Hematopoietic multipotent progenitor cell treated with erythropoietin and hydrocortisone succinate and interleukin-3 and kit ligand, for 4 days (in vitro differentiated cells): ENCODE data around the gene CD81.
"Not testable (repeated sequence)": the region's sequence is repeated elsewhere in the genome, so short reads cannot be mapped to it uniquely, and the experiment has no call there.

Experiments used
- DNase-seq: peaks from one replicate; pipeline ENCODE4 v3.0.0-alpha.2; 2015

CD81 gene

DNA sequence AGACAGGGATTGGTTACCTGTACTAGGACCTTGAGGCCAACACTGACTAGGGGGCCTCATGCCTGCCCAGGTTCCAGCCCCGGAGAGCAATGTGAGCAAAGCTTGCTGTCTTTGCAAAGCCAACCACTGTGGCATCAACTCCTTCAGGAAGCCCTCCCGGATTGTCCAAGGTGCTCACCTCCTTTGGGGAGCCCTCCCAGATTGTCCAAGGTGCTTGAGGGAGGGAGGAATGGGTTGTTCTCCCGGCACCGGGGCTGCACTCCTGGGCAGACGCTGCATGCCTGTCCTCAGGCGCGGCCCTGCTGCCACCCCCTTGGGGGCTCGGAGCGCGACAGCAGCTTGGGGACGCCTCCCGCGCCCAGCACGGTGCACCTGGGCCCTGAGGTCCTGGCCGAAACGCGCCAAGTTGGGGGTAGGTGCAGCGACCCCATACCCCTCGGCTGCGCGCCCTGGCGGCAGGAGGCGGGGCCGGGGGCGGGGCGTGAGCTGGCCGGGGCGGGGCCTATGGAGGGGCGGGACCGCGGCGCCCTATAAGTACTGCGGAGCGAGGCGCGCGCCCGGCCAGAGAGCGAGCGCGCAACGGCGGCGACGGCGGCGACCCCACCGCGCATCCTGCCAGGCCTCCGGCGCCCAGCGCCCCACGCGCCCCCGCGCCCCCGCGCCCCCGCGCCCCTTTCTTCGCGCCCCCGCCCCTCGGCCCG, at the start of gene CD81:
CD81 (plus strand) TSS at position 560 of the 701 bp plus-strand sequence. CDS start 240 bp downstream, outside the sequence.
- DNase-seq, result peak; percentile 63

GRCh38 chr11:2328021-2328420, 49.1 kb upstream of the CD81 start:
- no peak for DNase-seq

DNA sequence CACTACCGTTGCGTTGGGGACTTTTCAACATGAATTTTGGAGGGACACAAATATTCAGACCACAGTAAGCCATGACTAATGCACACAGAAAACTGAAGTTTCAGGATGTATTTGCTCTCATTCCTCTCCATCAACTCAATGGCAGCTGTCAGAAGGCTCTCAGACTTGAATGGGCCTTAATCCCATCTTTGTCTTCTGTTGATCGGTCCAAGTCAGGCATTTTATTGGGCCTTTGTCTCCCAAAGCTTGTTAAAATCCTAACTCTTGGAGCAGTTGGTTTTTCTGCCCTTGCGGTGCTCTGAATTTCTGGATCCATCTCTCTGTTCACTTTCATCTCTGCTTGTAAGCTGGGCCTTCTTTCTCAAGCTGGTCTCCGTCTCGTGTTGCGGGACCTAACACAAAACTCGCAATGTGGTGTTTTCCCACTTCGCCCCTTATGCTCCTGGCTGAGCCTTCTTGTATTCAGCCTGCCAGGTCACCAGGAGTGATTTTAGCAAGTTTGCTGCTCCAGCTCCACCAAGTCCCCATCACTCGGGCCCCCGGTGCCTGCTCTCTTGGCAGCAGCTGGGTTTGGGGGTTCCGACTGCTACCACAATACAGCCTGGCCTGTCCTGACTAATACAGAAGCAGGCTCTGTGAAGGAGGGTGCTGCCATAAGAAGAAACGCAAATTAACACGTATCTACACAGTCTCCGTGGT, 48.3 kb upstream of the CD81 start:
- DNase-seq, result no peak

GRCh38 chr11:2329551-2329950, 47.6 kb upstream of the CD81 start:
- no peak for DNase-seq

DNA sequence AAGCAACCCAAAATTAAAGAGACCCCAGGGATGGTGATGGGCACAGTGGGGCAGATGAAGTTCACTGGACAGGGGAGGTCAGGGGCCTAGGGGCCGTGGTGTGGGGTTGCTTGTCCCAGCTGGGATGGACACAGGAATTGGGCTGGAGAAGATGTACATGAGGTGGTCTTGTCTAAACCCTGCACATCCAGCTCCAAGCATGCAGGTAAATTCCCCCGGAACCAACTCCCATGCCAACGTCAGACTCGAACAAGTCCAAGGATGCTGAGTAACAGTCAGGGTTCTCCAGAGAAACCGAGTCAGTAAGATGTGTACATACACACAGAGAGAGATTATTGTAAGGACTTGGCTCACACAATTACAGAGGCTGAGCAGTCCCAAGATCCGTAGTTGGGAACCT, 46.4 kb upstream of the CD81 start:
- no peak for DNase-seq

- DNase-seq, result no peak
These were observed 45.7 kb upstream of the CD81 start for GRCh38 chr11:2331404-2331803.

DNA sequence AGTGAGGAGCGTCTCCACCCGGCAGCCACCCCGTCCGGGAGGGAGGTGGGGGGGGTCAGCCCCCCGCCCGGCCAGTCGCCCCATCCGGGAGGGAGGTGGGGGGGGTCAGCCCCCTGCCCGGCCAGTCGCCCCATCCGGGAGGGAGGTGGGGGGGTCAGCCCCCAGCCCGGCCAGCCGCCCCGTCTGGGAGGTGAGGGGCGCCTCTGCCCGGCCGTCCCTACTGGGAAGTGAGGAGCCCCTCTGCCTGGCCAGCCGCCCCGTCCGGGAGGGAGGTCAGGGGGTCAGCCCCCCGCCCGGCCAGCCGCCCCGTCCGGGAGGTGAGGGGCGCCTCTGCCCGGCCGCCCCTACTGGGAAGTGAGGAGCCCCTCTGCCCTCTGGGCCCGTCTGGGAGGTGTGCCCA, 44.5 kb upstream of the CD81 start:
- DNase-seq, result not testable (repeated sequence)

DNA sequence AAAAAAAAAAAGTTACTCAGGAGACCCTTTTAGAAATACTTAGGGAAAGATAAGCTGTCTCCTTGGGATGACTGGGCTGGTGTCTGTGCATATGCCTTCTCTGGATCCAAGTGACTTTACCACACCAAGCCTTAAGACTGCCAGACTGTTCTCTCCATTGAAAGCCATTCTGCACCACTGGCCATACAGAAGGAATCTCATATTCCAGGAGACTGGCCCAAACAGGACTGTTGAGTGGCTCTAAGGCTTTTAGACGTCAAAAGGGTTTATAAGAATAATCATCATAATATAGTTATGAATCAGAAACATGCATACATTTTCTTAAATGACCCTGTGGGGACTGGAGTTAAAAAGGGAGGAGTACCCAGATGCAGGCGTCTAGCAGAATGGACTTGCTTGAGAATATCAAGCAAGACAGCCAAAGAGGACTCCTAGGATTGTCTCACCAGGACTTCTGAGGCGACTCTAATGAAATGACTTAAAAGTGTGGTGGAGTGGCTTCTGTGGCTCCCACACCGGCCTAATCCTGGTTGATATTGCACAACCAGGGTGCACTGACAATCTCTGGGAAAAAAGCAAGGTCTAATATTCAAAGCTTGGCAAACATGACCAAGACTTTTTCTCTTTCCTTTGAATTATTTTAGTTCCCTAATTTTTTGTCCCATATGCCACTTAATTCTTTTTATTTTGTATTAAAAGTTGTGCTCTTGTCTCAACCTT, 43.5 kb upstream of the CD81 start:
- not testable (repeated sequence) for DNase-seq

- not testable (repeated sequence) for DNase-seq
These were observed 41.8 kb upstream of the CD81 start for GRCh38 chr11:2335286-2335685.

GRCh38 chr11:2338760-2339159, 38.4 kb upstream of the CD81 start:
- peak; percentile 27 for DNase-seq

- no peak for DNase-seq
These were observed 34.6 kb upstream of the CD81 start for GRCh38 chr11:2342557-2342956.

GRCh38 chr11:2342981-2343380, 34.1 kb upstream of the CD81 start:
- DNase-seq, result no peak

DNA sequence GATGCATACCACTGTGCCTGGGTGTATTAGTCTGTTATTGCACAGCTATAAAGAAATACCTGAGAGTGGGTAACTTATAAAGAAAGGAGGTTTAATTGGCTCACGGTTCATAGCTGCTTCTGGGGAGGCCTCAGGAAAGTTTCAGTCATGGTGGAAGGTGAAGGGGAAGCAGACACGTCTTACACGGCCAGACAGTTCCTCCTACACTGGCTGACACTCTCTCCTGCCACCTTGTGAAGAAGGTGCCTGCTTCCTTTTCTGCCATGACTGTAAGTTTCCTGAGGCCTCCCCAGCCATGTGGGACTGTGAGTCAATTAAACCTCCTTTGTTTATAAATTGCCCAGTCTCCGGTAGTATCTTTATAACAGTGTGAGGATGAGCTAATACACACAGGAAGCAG, 33.6 kb upstream of the CD81 start:
- DNase-seq, result no peak

DNA sequence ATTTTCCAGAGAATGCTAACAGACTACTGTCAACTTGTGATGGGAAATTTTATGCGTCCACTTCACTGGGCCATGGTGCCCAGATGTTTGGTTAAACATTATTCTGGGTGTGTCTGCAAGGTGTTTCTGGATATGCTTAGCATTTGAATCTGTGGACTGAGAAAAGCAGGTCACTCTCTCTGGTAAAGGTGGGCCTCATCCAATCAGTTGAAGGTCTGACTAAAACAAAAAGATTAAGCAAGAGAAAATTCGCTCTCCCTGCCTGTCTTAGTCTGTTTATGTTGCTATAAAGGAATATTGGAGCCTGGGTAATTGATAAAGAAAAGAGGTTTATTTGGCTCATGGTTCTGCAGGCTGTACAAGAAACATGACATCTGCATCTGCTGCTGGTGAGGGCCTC, 32.1 kb upstream of the CD81 start:
- DNase-seq, result no peak

- no peak for DNase-seq
These were observed 31.1 kb upstream of the CD81 start for GRCh38 chr11:2346014-2346413.

DNA sequence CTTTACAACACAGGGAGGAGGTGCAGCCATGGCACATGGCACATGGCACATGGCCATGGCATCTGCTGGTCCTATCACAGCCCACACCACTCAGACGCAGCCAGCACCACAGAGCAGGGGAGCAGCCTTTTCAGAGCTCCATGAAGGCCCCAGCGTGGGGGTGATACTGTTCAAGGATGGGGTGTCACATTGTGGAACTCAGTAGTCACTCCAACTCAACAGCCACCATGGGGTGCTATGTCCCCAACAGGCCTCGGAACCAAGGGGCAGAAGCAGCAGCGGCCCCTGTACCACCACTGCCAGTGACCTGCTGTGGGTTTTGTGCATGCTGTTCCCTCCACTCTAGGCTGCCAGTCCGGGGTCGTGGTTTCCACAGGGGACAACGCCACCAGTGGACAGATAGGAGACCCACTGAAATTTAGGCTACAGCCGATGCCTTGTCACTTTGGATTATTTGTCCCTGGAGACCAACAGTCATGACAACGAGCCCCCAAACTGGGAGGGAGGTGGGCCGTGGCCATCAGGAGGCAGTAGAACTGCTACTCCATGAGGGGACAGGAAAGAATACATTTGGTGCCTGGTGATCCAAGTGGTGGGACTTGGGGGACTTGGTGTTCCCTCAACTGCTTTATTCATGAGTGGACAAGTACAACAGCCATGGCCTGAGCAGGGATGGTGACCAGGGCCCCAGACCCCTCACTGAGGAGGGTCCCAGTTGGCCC, 30.4 kb upstream of the CD81 start:
- no peak for DNase-seq

DNA sequence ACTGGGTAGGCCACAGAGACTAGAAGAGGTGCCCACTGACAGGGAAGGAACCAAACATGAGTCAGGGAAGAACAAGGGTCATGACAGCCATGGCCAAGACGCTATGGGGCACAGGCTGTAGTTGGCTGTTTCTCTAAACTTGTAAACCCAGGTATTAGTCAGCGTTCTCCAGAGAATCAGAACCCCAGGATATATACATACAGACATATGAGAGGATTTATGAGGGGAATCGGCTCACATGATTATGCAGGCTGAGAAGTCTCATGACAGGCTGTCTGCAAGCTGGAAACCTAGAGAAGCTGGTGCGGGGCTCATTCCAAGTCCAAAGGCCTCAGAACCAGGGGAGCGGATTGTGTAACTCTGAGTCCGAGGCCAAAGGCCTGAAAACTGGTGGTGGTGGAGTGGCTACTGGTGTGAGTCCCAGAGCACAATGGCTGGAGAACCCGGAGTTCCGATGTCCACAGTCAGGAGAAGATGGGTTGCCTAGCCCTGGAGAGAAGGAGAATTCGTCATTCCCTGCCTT, 29.7 kb upstream of the CD81 start:
- no peak for DNase-seq

DNA sequence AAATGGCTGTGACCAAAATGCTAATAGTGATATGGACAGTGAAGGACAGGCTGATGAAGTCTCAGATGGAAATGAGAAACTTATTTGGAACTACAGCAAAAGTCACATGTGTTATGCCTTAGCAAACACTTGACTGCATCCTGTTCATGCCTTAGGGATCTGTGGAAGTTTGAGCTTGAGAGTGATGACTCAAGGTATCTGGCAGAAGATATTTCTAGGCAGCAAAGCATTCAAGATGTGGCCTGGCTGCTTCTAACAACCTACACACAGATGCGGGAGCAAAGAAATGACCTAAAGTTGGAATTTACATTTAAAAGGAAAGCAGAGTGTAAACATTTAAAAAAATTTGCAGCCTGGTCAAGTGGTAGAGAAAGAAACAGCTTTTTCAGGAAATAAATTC, 28.1 kb upstream of the CD81 start:
- DNase-seq, result no peak

DNA sequence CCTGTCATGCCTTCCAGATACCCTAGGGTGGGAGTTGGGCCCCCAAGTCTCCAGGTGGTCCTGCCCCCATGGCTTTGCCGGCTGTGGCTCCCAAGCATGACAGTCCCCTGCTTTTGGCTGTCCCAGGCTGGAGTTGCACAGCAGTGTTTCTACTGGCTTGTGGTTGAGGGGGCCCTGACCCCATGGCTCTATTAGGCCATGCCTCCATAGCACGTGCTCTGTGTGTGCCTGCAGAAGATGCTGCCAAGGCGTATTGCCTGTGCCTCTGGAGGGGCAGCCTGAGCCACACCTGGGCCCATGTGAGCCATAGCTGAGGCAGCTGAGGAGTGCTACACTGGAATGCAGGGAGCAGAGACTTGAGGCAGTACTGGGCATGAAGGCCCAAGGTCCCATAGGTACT, 25.4 kb upstream of the CD81 start:
- DNase-seq, result no peak

DNA sequence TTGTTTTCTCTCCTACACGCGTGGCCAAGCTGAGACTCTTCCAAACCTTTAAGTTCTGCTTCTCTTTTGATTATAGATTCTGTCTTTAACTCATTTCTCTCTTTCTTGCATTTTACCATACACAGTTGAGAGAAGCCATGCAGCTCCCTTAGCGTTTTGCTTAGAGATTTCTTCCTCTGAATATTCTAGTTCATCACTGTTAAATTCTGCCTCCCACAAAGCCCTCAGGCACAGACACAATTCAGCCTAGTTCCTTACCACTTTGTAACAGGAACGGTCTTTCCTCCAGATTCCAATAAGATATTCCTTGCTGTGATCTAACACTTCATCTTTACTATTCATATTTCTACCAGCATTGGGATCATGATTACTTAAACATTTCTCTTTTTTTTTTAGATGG, 24.7 kb upstream of the CD81 start:
- DNase-seq, result no peak

DNA sequence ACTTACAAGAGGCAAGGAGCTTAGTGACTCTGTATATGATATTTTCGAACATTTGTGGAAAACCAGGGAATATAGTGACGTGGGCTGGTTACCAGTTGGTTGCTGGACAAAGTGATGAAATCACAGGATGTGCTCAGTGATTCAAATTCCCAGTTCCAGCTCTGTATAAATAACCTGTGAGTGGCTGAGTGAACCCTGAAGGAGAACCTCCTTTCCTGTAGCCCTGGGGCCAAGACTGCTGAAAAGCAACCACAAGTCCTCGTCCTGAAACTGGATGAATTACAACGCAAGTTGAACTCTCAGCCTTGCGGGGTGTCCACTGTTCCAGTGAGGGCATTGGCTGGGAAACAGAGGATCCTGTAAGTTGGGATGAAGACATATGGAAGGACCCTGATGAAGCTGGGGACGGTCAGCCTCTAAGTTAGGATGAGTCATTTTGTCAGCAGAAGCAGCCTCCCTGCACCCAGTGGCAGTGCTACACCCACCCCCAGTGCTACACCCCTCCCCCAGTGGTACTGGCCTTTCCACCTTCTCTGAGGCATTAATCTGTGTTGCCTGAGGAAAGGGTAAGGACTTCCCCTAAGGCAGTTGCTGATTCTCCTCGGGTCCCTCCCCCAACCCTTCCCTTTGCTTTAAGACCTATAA, 22.0 kb upstream of the CD81 start:
- DNase-seq, result no peak

DNA sequence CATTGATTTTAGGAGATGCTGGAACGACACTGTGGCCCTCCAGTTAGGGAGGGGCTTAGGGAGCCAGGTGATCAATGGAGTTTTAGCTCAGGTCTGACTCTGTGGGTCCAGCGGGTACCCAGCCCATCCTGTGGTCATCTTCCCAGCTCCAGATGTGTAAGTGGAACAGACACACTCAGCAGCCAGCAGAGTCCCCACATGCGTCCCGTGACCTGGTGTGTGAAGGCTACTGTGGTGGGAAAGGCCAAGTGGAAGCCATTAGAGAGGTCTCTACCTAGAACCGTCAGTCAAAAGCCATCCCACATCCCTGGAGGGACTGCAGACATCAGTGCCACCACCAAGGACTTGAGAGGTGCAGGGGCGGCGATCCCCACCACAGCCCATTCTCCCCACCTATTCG, 19.9 kb upstream of the CD81 start:
- no peak for DNase-seq

DNA sequence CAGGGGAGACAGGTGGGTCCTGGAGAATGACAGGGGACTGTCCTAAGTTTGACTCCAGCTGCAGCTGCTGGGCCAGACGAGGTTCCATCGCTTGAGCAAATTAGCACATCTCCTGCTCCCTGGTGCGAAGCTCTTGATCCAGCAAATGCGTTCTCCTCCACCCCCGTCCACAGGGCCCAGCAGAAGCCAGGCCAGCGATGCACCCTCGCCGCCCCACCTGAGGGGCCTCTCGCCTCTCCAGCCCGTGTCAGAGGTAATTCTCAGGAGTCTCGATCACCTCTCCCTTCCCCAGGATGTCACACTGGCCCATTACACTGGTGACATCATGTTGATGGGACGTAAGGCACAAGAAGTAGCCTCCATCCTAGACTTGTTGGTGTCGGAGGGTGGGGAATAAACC, 19.5 kb upstream of the CD81 start:
- not testable (repeated sequence) for DNase-seq
